T-helper 2 cell (primary cell): ENCODE data around the gene SLC6A3.
"Not testable (repeated sequence)": the region's sequence is repeated elsewhere in the genome, so short reads cannot be mapped to it uniquely, and the experiment has no call there.

Experiments used
- DNase-seq, 5 experiments: peaks; one replicate each; pipeline versions ENCODE4 v3.0.0 to v3.0.0-alpha.2; 2012 to 2022

The SLC6A3 gene

GRCh38 chr5:1385395-1386273, 59.6 kb downstream of the SLC6A3 start:
- peak; percentile 59 to 84 (median 69) for DNase-seq

GRCh38 chr5:1384521-1384920, 60.7 kb downstream of the SLC6A3 start:
- DNase-seq, result no peak

DNA sequence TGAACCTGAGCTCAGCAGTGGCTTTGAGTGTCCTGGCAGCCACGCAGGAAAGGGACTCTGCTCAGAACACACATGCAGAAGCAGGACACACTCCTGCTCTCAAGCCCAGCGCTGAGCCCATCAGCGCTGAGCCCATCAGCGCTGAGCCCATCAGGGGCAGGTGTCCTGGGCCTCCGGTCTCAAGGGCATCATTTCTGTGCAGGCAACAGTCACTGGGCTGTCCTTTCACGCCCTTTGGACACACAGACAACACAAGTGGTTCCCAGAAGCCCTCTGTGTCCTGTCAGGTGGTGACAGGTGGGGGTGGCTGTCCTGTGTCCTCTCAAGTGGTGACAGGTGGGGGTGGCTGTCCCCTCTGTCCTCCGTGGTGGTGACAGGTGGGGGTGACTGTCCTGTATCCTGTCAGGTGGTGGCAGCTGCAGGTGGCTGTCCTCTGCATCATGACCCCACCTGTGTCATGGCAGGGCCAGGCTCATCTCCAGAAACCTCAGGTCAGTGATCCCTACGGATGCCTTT, 61.3 kb downstream of the SLC6A3 start:
- no peak for DNase-seq

DNA sequence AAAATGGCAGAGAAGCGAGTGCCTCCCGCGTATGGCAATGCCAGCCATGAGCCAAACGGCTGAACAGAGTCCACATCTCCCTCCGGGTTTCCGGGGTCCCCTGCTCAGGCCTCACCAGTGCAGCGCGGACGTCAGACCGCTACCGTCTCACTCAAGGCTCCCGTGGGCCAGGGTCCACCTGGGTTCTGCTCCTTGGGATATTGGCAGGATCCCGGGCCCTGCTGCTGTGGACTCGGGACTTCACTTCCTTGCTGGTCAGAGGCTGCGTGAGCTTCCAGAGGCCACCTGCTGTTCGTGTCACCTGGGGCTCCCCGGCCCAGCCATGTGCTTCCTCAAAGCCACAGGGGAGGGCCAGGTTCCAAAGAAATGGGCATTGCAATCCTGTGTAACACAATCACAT, 61.9 kb downstream of the SLC6A3 start:
- no peak for DNase-seq

GRCh38 chr5:1382248-1382700, 63.0 kb downstream of the SLC6A3 start:
- DNase-seq, result no peak

DNA sequence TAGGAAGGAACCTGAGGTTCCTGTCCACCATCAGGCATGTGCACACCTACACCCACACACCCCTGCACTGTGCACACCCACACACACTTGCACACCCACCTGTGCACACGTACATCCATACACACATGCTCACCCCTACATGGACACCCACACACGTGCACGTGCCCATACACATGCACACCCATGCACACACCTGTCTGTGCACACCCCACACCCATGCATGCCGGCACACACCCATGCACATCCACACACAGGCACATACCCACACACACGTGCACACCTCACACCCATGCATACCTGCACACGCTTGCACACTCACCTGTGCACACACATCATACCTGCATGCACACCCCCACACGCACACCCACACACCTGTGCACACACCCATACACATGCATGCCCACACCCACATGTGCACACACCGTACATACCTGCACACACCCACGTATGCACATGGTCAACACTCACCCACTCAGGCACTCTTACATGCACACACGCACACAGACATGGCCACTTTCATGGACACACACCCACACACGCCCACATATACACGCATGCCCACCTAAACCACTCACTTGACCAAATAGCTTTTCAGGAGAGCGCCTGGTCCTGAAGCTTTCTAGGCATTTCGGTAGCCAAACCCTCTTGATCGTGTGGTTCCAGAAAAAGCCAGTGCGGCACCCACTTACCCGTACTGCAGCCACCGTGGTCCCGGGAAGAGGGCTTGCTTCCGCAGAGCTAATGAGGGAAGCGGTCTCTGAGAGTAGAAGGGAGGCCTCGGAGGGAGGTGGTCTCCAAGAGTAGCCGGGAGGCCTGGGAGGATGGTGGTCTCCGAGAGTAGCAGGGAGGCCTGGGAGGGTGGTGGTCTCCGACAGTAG, 63.6 kb downstream of the SLC6A3 start:
- DNase-seq, result no peak

DNA sequence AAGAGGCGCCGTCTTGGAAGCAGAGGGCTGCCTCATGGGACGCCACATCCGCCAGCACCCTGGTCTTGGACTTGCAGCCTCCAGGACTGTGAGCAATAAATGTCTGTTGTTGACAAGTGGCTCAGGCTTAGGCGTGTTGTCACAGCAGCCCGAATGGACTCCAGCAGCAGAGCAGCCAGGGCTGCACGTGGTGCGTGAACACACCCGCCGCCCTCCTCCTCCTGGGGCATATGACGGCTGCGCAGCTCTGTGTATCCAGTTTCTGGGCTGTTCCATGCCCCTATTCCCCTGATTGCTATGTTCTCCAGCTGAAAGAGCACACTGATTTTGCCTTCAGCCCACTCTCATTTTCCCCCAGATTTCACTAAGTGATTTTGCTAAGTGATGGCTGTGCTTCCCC, 64.3 kb downstream of the SLC6A3 start:
- no peak for DNase-seq

DNA sequence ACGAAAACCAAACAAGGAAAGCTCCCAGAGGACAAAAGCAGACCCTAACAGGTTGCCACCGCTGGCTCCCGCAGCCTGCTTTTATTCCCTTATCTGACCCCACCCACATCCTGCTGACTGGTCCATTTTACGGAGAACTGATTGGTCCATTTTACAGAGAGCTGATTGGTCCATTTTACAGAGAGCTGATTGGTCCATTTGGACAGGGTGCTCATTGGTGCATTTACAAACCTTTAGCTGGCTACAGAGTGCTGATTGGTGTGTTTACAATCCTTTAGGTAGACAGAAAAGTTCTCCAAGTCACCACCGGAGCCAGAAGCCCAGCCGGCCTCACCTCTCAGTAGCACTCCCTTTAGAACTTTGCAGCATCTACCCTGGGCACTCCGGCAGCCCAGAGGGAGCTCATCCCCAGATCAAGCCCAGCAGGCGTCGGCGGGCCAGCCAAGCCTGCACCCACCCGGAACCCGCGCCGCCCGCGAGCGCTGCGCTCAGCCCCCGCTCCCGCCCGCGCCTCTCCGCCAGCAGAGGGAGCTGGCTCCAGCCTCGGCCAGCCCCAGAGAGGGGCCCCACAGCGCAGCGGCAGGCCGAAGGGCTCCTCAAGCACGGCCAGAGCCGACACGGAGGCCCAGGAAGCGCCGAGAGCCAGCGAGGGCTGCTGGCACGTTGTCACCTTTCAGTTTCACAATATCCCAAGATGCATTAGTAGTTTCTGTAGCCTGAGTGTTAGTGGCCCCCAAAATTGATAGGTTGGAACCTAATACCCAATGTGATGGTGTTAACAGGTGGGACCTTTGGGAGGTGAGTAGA, 65.0 kb downstream of the SLC6A3 start:
- DNase-seq, result peak; percentile 18 to 65 (median 39)

- DNase-seq, result no peak
Measured at GRCh38 chr5:1378866-1379659, 66.2 kb downstream of the SLC6A3 start.

DNA sequence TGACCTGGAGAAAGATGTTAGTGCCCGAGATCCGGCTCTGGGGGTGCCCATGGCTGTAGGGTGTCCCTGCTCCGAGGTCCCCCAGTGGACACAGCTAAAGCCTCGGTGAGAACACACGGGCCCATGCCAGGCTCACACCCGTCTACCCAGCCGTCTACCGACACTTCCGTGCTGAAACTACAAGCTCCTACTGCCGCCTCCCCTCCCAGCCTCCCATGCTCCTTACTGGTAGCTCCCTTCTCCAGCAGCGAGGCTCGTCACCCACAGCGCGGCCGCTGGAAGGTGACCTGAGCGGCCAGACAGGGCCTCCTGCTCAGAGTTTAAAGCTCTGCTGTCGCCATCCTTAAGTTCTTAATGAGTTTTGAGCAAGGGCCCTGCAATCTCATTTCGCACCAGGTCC, 67.1 kb downstream of the SLC6A3 start:
- no peak for DNase-seq

DNA sequence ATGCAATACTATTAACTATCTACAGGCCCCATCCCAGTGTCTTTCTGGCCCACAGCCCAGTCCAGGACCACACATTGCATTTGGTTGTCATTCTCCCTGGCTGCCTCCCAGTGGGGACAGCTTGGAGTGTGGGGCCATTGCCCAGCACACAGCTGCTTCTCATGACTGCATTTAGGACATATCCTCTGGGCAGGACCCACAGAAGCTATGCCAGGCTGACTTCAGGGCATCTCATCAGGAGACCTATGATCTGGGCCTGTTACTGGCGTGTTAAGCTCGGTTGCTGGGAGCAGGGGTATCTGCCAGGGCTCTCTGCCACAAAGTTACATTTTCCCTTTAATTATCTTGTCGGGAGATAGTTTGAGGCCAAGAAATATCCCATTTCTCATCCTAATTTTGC, 68.3 kb downstream of the SLC6A3 start:
- DNase-seq, result no peak

GRCh38 chr5:1375871-1376810, 69.1 kb downstream of the SLC6A3 start:
- DNase-seq, result no peak

DNA sequence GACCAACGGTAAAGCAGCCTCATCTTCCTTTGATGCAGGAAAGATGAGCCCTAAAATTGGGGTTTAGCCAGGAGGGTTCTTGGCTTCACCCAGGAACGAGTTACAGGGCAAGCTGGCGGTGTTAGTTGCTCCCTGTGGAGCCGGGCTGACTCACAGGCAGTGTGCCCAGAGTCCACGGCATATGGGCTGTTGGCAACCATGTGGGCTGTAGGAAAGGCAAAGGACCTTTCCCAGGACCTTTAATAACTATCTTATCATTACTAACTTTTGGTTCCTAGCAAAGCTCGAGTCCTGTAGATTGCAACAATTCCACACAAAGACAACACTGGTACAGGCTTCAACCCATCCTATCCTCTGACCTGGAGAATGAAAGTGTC, 70.6 kb downstream of the SLC6A3 start:
- no peak for DNase-seq

- DNase-seq, result peak in 2 of 5 experiments; percentile 27 to 41
Measured at GRCh38 chr5:1374030-1374678, 71.1 kb downstream of the SLC6A3 start.

DNA sequence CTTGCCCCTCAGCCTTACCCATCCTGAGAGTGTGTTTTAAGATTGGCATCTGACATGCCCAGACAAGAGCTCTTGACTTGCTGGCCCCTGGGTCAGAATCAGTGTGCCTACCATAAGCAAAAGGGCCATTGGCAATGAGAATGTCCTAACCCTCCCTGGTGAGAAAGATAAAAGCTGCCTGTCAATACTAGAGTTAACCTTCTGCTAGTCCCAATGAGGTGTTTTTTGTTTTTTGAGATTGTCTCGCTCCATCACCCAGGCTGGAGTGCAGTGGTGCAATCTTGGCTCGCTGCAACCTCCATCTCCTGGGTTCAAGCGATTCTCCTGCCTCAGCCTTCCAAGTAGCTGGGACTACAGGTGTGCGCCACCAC, 73.3 kb downstream of the SLC6A3 start:
- not testable (repeated sequence) for DNase-seq

GRCh38 chr5:1371218-1371971, 73.8 kb downstream of the SLC6A3 start:
- no peak for DNase-seq

- DNase-seq, result no peak
Measured at GRCh38 chr5:1370006-1370405, 75.2 kb downstream of the SLC6A3 start.

DNA sequence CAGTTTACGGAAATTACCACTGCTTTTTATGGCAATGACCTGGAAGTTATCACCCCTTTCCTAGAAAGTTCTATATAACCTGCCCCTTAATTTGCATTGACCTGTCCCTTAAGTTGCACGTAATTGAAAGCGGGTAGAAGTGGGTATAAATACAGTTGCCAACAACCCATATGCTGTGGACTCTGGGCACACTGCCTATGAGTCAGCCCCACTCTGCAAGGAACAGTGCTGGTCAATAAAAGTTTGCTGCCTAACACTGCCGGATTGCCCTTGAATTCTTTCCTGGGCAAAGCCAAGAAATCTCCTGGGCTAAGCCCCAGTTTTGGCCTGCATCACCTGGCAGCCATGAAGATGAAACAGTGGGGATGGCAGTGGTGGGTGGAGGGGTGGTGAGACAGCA, 76.5 kb downstream of the SLC6A3 start:
- DNase-seq, result no peak

DNA sequence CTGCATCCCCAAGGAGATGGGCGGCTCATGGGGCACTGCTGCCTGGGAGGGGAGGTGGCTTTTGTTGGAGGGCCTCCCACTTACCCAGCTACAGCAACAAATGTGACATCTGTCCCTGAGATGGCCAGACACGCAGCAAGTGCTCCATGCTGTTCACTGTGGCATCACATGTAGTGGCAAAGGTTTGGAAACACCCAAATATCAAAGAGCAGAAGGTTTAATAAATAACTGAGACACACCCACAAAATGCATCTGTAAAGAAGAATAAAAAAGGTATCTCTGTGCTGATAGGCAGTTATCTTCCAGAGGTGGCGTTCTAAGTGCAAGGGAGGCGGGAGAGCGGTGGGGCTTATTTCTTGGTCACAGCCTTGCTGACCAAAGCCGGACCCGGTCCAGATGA, 77.0 kb downstream of the SLC6A3 start:
- no peak for DNase-seq
